ENCODE data around the gene IL1RAPL2.
"Not testable (repeated sequence)": the region's sequence is repeated elsewhere in the genome, so short reads cannot be mapped to it uniquely, and the experiment has no call there.

Gene IL1RAPL2

GRCh38 chrX:104565791-104566680, at the start of gene IL1RAPL2:
Gene IL1RAPL2, plus strand, starts transcription at chrX:104566199.
- DNase-seq (ENCODE audit: low read depth), result no peak

- no peak for DNase-seq (ENCODE audit: low read depth)
These were observed 43.6 kb upstream of the IL1RAPL2 start for GRCh38 chrX:104522386-104522785.

GRCh38 chrX:104523858-104524257, 42.1 kb upstream of the IL1RAPL2 start:
- DNase-seq (ENCODE audit: low read depth), result no peak

- DNase-seq (ENCODE audit: low read depth), result no peak
These were observed 26.9 kb upstream of the IL1RAPL2 start for GRCh38 chrX:104539081-104539480.

- DNase-seq (ENCODE audit: low read depth), result not testable (repeated sequence)
These were observed 23.6 kb upstream of the IL1RAPL2 start for GRCh38 chrX:104542447-104542846.

- no peak for DNase-seq (ENCODE audit: low read depth)
These were observed 1.7 kb upstream of the IL1RAPL2 start for GRCh38 chrX:104564335-104564734.

- DNase-seq (ENCODE audit: low read depth), result no peak
These were observed 887 bp upstream of the IL1RAPL2 start for GRCh38 chrX:104564921-104565703.

GRCh38 chrX:104566681-104567501, 892 bp downstream of the IL1RAPL2 start:
- no peak for DNase-seq (ENCODE audit: low read depth)

- DNase-seq (ENCODE audit: low read depth), result no peak
These were observed 1.5 kb downstream of the IL1RAPL2 start for GRCh38 chrX:104567506-104567905.

GRCh38 chrX:104568304-104568915, 2.4 kb downstream of the IL1RAPL2 start:
- no peak for DNase-seq (ENCODE audit: low read depth)

- DNase-seq (ENCODE audit: low read depth), result no peak
These were observed 52.3 kb downstream of the IL1RAPL2 start for GRCh38 chrX:104618106-104618895.

- DNase-seq (ENCODE audit: low read depth), result no peak
These were observed 55.8 kb downstream of the IL1RAPL2 start for GRCh38 chrX:104621781-104622180.

- no peak for DNase-seq (ENCODE audit: low read depth)
These were observed 75.2 kb downstream of the IL1RAPL2 start for GRCh38 chrX:104641176-104641575.

GRCh38 chrX:104647084-104647483, 81.1 kb downstream of the IL1RAPL2 start:
- no peak for DNase-seq (ENCODE audit: low read depth)

GRCh38 chrX:104659005-104659744, 93.2 kb downstream of the IL1RAPL2 start:
- no peak for DNase-seq (ENCODE audit: low read depth)

- DNase-seq (ENCODE audit: low read depth), result no peak
These were observed 94.1 kb downstream of the IL1RAPL2 start for GRCh38 chrX:104660092-104660491.

- DNase-seq (ENCODE audit: low read depth), result no peak
These were observed 96.7 kb downstream of the IL1RAPL2 start for GRCh38 chrX:104662694-104663093.

- DNase-seq (ENCODE audit: low read depth), result no peak
These were observed 99.7 kb downstream of the IL1RAPL2 start for GRCh38 chrX:104665691-104666090.

- DNase-seq (ENCODE audit: low read depth), result no peak
These were observed 102.6 kb downstream of the IL1RAPL2 start for GRCh38 chrX:104668550-104668949.

- DNase-seq (ENCODE audit: low read depth), result no peak
These were observed 103.1 kb downstream of the IL1RAPL2 start for GRCh38 chrX:104669063-104669462.

Measured in stimulated activated CD8-positive, alpha-beta memory T cell treated with anti-CD3 and anti-CD28 coated beads, Interleukin-15, amount 100 ng/mL, for 24 hours (primary cell).